ENCODE data around the gene SPIN3.
A peak's percentile ranks its signal among the peaks of the same experiment; 100 is the strongest.
"Not testable (repeated sequence)": the region's sequence is repeated elsewhere in the genome, so short reads cannot be mapped to it uniquely, and the experiment has no call there.

The SPIN3 gene

DNA sequence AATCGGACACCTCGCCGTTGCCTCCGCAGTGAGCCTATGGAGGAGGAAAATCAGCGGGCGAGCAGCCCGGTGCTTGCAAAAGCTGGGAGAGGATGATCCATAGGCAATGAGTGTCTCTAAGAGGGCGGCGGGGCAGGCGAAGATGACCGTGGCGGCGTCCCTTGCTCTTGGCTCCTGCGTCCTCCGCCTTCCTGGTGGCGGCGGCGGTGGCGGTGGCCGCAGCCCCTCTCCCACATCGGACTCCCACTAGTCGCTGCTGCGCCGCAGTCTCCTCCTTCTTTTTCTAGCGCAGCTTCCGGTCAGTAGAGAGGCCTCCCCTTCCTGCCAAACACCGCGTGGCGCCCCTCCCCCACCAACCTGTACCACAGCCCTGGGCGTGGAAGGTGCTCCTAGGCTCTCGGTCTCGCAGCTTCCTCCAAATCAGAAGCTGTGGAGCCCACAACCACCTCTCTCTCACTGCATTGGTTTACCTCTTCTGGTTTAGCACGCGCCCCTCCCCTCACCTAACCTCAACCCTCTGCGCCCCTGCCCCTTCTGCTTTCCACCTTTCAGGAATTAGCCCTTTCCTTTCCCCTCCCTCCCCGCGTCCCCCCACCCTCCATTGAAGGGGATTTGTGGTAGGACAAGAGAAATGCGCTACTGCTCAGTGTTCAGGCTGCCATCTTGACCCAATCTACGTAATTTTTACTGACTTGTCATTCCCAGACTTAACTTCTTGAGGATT is at the start of gene SPIN3:
Gene SPIN3, minus strand, starts transcription at position 271 of the 724 bp plus-strand sequence. CDS start 594 bp downstream, outside the sequence.
- peak within 1 kb of the TSS; percentile 67 for H3K4me3 ChIP-seq (ENCODE audit: low read depth, low read length)
- TF ChIP-seq, protein P1, sequence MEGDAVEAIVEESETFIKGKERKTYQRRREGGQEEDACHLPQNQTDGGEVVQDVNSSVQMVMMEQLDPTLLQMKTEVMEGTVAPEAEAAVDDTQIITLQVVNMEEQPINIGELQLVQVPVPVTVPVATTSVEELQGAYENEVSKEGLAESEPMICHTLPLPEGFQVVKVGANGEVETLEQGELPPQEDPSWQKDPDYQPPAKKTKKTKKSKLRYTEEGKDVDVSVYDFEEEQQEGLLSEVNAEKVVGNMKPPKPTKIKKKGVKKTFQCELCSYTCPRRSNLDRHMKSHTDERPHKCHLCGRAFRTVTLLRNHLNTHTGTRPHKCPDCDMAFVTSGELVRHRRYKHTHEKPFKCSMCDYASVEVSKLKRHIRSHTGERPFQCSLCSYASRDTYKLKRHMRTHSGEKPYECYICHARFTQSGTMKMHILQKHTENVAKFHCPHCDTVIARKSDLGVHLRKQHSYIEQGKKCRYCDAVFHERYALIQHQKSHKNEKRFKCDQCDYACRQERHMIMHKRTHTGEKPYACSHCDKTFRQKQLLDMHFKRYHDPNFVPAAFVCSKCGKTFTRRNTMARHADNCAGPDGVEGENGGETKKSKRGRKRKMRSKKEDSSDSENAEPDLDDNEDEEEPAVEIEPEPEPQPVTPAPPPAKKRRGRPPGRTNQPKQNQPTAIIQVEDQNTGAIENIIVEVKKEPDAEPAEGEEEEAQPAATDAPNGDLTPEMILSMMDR (IDR thresholded peaks at IDR 0.05; ENCODE audit: low read depth, low read length), result no peak
- TF ChIP-seq POLR2A (IDR thresholded peaks at IDR 0.05; ENCODE audit: extremely low read depth, insufficient read length), result no peak
- DNase-seq (ENCODE audit: low read depth), result peak; percentile 82

DNA sequence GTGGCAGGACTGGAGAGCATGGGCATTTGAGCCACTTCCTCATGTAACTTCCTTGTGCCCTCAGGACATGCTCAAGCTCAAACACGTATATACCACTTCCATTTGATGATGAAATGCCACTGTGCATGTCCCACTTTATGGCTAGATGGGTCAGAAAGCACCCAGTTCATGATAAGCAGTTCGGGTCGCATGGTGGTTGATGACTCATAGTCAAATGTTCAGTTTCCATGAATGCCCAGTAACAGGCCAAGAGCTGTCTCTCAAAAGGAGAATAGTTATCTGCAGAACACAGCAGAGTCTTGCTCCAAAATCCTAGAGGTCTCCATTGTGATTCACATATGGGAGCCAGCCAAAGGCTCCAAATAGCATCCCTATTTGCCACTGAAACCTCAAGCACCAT is 48.9 kb upstream of the SPIN3 start:
- no peak overlapping the region for H3K4me3 ChIP-seq (ENCODE audit: low read depth, low read length)
- TF ChIP-seq MYC (IDR thresholded peaks at IDR 0.05; ENCODE audit: low read depth, low read length) (no peak), POLR2A (IDR thresholded peaks at IDR 0.05; ENCODE audit: extremely low read depth, insufficient read length) (no peak)
- TF ChIP-seq, protein P2, sequence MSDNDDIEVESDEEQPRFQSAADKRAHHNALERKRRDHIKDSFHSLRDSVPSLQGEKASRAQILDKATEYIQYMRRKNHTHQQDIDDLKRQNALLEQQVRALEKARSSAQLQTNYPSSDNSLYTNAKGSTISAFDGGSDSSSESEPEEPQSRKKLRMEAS (IDR thresholded peaks at IDR 0.05; ENCODE audit: low read depth, low read length), result no peak
- TF ChIP-seq, protein P1 (IDR thresholded peaks at IDR 0.05; ENCODE audit: low read depth, low read length), result no peak
- peak; percentile 6 for DNase-seq (ENCODE audit: low read depth)

DNA sequence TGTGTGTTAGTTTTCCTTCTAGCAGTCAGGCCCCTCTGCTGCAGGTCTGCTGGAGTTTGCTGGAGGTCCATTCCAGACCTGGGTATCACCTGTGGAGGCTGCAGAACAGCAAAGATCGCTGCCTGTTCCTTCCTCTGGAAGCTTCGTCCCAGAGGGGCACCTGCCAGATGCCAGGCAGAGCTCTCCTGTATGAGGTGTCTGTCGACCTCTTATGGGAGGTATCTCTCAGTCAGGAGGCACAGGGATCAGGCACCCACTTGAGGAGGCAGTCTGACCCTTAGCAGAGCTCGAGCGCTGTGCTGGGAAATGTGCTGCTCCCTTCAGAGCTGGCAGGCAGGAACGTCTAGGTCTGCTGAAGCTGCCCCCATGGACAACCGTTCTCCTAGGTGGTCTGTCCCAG is 41.9 kb upstream of the SPIN3 start:
- H3K4me3 ChIP-seq (ENCODE audit: low read depth, low read length); DNase-seq (ENCODE audit: low read depth): not testable (repeated sequence)

DNA sequence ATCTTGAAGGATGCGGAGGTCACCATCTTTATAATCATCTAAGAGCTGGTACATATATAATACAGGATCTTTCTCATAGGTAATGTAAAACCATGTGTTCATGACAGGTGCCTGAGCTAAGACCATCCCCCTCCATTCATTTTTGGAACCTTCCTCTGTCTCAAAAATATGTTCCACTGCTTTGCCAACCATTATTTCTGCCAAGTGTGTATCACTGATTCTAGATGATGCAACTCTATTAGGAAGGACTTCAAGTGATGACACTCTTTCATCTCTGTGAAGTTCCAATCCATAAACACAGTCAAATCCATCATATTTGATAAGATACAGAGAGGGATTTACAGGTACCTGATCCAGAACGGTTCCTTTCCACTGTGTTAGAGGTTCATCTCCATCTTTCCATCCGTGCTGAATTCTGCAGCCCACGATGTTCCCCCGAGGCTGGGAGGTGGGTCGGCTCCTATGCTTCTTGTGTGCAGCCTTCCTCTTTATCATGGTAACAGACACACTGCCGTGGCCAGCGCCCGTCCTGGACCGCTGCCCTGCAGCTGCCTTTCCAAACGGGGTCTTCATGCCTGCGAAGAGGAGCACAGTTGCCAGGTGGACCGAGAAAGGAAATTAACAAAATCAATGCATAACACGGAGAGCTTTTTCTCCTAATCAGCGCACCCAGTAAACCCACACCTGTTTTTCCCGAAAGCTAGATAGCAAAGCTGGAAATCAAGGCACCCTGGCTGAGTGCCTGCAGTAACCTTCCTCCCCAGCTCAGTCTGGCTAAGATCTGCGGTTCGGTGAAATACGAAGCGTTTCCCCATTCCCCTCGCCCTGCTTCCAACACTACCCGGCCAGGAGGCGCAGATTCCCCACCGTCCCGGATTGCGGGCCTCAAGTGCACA is 718 bp downstream of the SPIN3 start:
- H3K4me3 ChIP-seq (ENCODE audit: low read depth, low read length), result peak overlapping the region; percentile 67
- DNase-seq (ENCODE audit: low read depth), result no peak
- TF ChIP-seq, protein P2 (IDR thresholded peaks at IDR 0.05; ENCODE audit: low read depth, low read length), result no peak
- TF ChIP-seq POLR2A (IDR thresholded peaks at IDR 0.05; ENCODE audit: extremely low read depth, insufficient read length) (no peak), MYC (IDR thresholded peaks at IDR 0.05; ENCODE audit: low read depth, low read length) (no peak)
- TF ChIP-seq, protein P1 (IDR thresholded peaks at IDR 0.05; ENCODE audit: low read depth, low read length), result no peak

DNA sequence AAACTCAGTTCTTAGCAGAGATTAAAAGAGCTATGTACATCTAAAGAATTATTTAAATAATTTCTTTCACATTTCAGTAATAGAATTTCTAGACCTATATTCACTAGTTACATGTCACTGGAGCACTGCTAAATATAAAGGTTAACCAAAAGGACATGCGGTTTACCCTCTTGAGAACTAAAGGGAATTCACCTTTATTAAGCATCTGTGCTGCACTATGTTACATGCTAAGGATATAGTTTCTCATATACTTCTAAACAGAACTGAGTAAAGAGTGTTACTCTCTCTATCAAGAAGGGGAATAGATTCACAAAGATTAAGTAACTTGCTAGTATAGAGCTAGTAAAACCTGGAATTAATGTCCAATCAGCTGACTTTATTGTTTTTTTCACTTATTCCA is 7.6 kb downstream of the SPIN3 start:
- TF ChIP-seq MYC (IDR thresholded peaks at IDR 0.05; ENCODE audit: low read depth, low read length) (no peak), POLR2A (IDR thresholded peaks at IDR 0.05; ENCODE audit: extremely low read depth, insufficient read length) (no peak)
- TF ChIP-seq, protein P1 (IDR thresholded peaks at IDR 0.05; ENCODE audit: low read depth, low read length), result no peak
- no peak for DNase-seq (ENCODE audit: low read depth)
- no peak overlapping the region for H3K4me3 ChIP-seq (ENCODE audit: low read depth, low read length)

DNA sequence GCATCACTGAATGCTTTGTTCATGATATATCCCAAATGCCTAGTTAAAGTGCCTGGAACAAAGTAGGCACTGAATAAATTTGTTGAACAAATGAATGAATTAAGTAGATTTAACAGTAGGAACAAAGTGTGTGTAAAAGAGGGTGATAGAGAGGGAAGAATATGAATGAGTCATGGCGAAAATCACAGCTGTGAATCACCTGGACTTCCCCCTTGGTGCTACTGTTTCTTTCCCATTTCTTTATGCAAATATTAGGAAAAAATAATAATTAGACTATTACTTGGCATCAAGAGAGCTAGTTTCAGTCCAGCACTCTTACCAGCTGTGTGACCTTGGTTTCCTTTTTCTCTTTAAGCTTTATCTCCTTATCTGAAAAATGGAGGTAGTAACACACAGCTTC is 9.2 kb downstream of the SPIN3 start:
- DNase-seq (ENCODE audit: low read depth), result no peak
- TF ChIP-seq, protein P1 (IDR thresholded peaks at IDR 0.05; ENCODE audit: low read depth, low read length), result no peak
- TF ChIP-seq POLR2A (IDR thresholded peaks at IDR 0.05; ENCODE audit: extremely low read depth, insufficient read length) (no peak), MYC (IDR thresholded peaks at IDR 0.05; ENCODE audit: low read depth, low read length) (no peak)
- TF ChIP-seq, protein P2 (IDR thresholded peaks at IDR 0.05; ENCODE audit: low read depth, low read length), result no peak

More for the DNA sequence above, 9.2 kb downstream of the SPIN3 start:
- no peak overlapping the region for H3K4me3 ChIP-seq (ENCODE audit: low read depth, low read length)

Measured in NB4 (cell line).